MM.1S (cell line): ENCODE measurements around the gene PARP12.

Experiments used
- CTCF ChIP-seq: fragments of 300-600 bp; sonication (generic); IDR thresholded peaks from 2 replicates; pipeline ENCODE4 v1.5.1; 2016; ENCODE audit warnings: antibody characterized with exemption, low read length, mixed read lengths
- EZH2 ChIP-seq: fragments of 300-600 bp; sonication (generic); optimal IDR thresholded peaks from 2 replicates; pipeline ENCODE3; 2017; ENCODE audit warnings: low read depth, mild to moderate bottlenecking, antibody characterized with exemption, low read length, mixed read lengths

DNA sequence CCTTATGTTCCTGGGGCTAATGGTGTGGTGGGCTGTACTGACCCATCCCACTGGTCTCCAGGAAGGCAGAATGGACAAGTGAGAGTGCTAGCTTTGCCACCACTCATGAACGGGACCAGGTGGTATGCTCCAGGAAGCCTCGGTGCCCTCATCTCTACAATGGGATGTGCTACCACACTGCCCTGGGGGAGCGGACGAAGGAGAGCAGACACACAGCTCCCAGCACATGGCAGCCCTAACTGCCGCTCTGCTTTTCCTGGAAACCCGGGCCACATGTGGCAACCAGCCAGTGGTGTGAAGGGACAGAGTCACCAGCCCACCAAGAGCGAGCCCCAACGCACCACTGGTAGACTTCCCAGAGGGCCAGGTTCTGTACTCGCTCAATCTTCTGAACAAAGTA is 35.8 kb downstream of the PARP12 start:
- TF ChIP-seq CTCF, result no peak
- TF ChIP-seq EZH2, result no peak
